OCI-LY1 (cell line): ENCODE data around the gene JAKMIP3.

Experiments
- H2AFZ ChIP-seq: fragments of 200-600 bp; sonication (generic), shearing (Covaris generic); 2 replicates; pipeline ENCODE4 v1.6.0; 2014; ENCODE audit warnings: antibody characterized with exemption, mild to moderate bottlenecking, low read length
- H3F3A ChIP-seq: fragments of 200-600 bp; sonication (generic), shearing (Covaris generic); 2 replicates; pipeline ENCODE4 v1.6.0; 2014; ENCODE audit warnings: mild to moderate bottlenecking, antibody characterized with exemption, low read length, moderate library complexity; ENCODE audit not compliant: insufficient read depth
- H3K27ac ChIP-seq: fragments of 200-600 bp; sonication (generic); 2 replicates; pipeline ENCODE4 v1.5.1; 2014; ENCODE audit warnings: low read length, mixed run types, mild to moderate bottlenecking, low read depth; ENCODE audit not compliant: poor library complexity, severe bottlenecking
- H3K27me3 ChIP-seq: fragments of 200-600 bp; sonication (generic); 2 replicates; pipeline ENCODE4 v1.6.0; 2014; ENCODE audit warnings: antibody characterized with exemption, mild to moderate bottlenecking, low read length, moderate library complexity; ENCODE audit not compliant: insufficient read depth
- H3K36me3 ChIP-seq: fragments of 200-600 bp; sonication (generic); 2 replicates; pipeline ENCODE4 v1.6.1; 2014; ENCODE audit warnings: mild to moderate bottlenecking, antibody characterized with exemption, low read length, moderate library complexity, mixed read lengths; ENCODE audit not compliant: insufficient read depth
- H3K4me1 ChIP-seq: fragments of 200-600 bp; sonication (generic); 2 replicates; pipeline ENCODE4 v1.5.1; 2014; ENCODE audit warnings: mild to moderate bottlenecking, low read length, moderate library complexity; ENCODE audit not compliant: insufficient read depth, severe bottlenecking
- H3K4me2 ChIP-seq: fragments of 200-600 bp; sonication (generic), shearing (Covaris generic); 2 replicates; pipeline ENCODE4 v1.6.1; 2014; ENCODE audit warnings: low read length
- H3K4me3 ChIP-seq: fragments of 200-600 bp; sonication (generic); 2 replicates; pipeline ENCODE4 v1.5.1; 2014; ENCODE audit warnings: low read length, low read depth, mild to moderate bottlenecking, mixed read lengths; ENCODE audit not compliant: poor library complexity, severe bottlenecking
- H3K79me2 ChIP-seq: fragments of 200-600 bp; shearing (Covaris generic); 2 replicates; pipeline ENCODE4 v1.6.1; 2016; ENCODE audit warnings: mixed run types, low read length, mixed read lengths; ENCODE audit not compliant: insufficient read depth
- H3K9ac ChIP-seq: fragments of 200-600 bp; sonication (generic), shearing (Covaris generic); 2 replicates; pipeline ENCODE4 v1.6.1; 2014; ENCODE audit warnings: mild to moderate bottlenecking, low read length, mixed read lengths
- H3K9me2 ChIP-seq: fragments of 200-600 bp; sonication (generic), shearing (Covaris generic); 2 replicates; pipeline ENCODE4 v1.6.1; 2014; ENCODE audit warnings: low read depth, mild to moderate bottlenecking, low read length, mixed read lengths
- H3K9me3 ChIP-seq: fragments of 200-600 bp; shearing (Covaris generic); 2 replicates; pipeline ENCODE4 v1.6.1; 2014; ENCODE audit warnings: low read length, mixed read lengths
- H4K20me1 ChIP-seq: fragments of 200-600 bp; sonication (generic), shearing (Covaris generic); 2 replicates; pipeline ENCODE4 v1.6.0; 2016; ENCODE audit warnings: mild to moderate bottlenecking, low read length; ENCODE audit not compliant: insufficient read depth
- EZH2 ChIP-seq: fragments of 200-600 bp; sonication (generic), shearing (Covaris generic); IDR thresholded peaks from 2 replicates; pipeline ENCODE4 v1.8.0; 2017; ENCODE audit warnings: borderline replicate concordance, mixed run types, mild to moderate bottlenecking, antibody characterized with exemption, low read length, moderate library complexity, mixed read lengths
- TF ChIP-seq, protein P1 (sequence below): fragments of 200-600 bp; sonication (generic), shearing (Covaris generic); IDR thresholded peaks from 2 replicates; pipeline ENCODE4 v1.5.1; 2017; ENCODE audit warnings: mild to moderate bottlenecking, antibody characterized with exemption, low read length, moderate library complexity, mixed read lengths

The JAKMIP3 gene

DNA sequence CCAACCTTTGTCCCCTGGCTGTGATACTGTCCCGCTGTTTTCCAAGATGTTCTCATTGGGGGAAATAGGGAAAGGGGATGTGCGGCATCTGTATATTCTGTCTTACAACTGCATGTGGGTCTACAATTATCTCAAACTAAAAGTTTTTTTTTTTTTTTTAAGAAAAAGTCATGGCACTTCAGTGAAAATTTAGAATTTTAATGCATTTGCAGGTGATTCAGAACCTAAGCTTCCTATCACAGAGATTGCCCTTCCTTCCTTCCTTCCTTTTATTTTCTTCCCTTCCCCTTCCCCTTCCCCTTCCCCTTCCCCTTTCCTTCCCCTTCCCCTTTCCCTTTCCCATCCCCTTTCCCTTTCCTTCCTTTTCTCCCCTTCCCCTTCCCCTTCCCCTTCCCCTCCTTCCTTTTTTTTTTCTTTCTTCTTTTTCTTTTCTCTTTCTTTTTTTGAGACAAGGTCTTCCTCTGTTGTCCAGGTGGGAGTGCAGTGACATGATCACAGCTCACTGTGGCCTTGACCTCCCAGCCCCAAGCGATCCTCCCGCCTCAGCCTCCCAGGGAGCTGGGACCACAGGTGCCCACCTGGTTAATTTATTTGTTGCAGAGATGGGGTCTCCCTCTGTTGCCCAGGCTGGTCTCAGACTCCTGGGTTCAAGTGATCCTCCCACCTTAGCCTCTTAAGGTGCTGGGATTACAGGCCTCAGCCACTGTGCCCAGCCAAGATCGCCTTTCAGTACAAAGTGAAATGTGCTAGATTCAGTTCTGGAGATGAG, 32.0 kb downstream of the JAKMIP3 start:
- no peaks in the 10 kb centered on the region for H3K36me3 ChIP-seq
- H4K20me1 ChIP-seq = no peaks in the 10 kb centered on the region
- no peaks in the 10 kb centered on the region for H3K9me2 ChIP-seq
- H3F3A ChIP-seq = no peaks in the 10 kb centered on the region
- no peaks in the 10 kb centered on the region for H3K4me1 ChIP-seq
- TF ChIP-seq EZH2 = no peak
- TF ChIP-seq, protein P1, sequence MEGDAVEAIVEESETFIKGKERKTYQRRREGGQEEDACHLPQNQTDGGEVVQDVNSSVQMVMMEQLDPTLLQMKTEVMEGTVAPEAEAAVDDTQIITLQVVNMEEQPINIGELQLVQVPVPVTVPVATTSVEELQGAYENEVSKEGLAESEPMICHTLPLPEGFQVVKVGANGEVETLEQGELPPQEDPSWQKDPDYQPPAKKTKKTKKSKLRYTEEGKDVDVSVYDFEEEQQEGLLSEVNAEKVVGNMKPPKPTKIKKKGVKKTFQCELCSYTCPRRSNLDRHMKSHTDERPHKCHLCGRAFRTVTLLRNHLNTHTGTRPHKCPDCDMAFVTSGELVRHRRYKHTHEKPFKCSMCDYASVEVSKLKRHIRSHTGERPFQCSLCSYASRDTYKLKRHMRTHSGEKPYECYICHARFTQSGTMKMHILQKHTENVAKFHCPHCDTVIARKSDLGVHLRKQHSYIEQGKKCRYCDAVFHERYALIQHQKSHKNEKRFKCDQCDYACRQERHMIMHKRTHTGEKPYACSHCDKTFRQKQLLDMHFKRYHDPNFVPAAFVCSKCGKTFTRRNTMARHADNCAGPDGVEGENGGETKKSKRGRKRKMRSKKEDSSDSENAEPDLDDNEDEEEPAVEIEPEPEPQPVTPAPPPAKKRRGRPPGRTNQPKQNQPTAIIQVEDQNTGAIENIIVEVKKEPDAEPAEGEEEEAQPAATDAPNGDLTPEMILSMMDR = no peak
- H3K9ac ChIP-seq = no peak overlapping the region
- no peak overlapping the region for H3K4me3 ChIP-seq
- no peaks in the 10 kb centered on the region for H3K79me2 ChIP-seq
- H3K27me3 ChIP-seq = 0 out of 2 replicates have a peak, but pooled peaks cover 3% of the 10 kb centered on the region
- no peaks in the 10 kb centered on the region for H3K9me3 ChIP-seq
- no peak overlapping the region for H3K4me2 ChIP-seq
- no peak overlapping the region for H2AFZ ChIP-seq
- H3K27ac ChIP-seq = no peak overlapping the region

DNA sequence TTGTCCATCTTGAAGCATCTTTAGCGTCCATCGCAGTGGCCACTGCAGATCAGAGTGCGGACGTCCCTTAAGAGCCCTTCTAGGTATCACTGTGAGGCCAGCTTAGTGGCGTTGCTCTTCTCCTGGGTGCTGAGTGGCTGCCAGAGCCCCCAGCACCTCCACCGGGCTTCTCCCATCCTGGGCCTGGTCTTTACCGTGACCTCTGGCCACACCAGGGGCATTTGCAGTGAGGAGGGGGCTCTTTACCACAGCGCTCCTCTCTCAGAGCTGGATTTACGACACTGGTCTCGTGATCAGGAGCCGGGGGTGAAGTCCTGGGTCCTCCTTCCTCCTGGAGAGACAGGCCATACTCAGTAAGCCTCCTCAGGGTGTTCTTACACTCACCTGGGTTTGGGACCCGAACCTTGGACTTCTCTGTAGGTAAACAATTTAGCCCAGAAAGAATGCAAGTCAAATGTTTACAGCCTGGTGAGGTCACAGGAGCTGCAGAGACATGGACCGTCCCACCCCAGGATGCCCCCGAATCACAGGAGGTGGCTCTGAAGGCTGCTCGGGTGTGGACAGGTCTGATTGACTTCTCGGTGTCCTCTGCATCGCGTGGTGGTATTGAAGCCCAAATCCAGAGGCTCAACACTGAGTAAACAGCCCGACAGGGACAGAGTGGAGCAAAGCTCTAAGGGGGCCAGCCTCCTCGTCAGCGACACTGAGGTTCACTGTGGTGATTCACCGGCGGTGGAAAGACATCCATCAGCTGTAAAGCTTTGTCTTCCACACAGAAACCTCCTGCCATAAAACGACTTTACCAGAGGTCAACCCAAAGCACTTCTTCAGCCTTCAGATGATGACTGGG, 33.0 kb downstream of the JAKMIP3 start:
- no peak overlapping the region for H2AFZ ChIP-seq
- H3K27me3 ChIP-seq = 0 out of 2 replicates have a peak, but pooled peaks cover 3% of the 10 kb centered on the region
- no peaks in the 10 kb centered on the region for H3K4me1 ChIP-seq
- H3K9ac ChIP-seq = no peak overlapping the region
- no peaks in the 10 kb centered on the region for H4K20me1 ChIP-seq
- H3K4me3 ChIP-seq = no peak overlapping the region
- H3K79me2 ChIP-seq = no peaks in the 10 kb centered on the region
- H3K9me2 ChIP-seq = no peaks in the 10 kb centered on the region
- no peaks in the 10 kb centered on the region for H3K9me3 ChIP-seq
- no peaks in the 10 kb centered on the region for H3F3A ChIP-seq
- H3K27ac ChIP-seq = no peak overlapping the region
- no peak overlapping the region for H3K4me2 ChIP-seq
- H3K36me3 ChIP-seq = no peaks in the 10 kb centered on the region
- TF ChIP-seq, protein P1 = no peak
- no peak for TF ChIP-seq EZH2

DNA sequence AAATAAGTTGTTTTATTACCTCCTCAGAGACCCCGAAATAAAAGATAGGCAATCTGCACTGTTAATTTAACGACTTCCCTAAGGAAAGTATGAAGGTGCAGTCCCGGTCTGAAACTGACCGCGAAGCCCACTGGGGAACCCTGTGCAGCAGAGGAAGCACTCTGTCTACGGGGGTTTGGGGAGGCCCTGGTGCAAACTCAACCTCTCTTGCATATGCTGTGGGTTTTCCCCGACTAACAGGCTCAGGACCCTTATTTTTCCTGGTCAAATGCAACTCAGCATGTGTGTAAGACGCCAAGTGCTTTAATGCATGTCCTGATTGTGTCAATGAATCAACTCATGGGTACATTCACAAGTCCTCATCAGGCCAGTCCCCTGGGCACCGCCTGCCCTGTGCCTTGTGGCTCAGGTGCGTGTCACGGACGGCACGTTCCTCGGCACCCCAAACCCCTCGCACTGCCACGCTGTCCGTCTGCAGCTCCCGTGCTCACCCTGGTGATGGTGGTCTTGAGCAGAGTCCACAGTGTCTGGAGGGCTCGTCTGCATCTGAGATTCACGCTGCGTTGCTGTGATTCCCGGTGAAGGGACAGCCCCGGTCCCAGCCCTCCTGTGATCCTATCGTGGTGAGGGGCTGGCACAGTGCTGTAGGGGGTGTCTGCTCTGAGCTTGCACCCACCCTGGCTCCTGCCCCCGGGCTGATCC, 33.8 kb downstream of the JAKMIP3 start:
- no peaks in the 10 kb centered on the region for H3K9me2 ChIP-seq

More for the DNA sequence above, 33.8 kb downstream of the JAKMIP3 start:
- H3F3A ChIP-seq = no peaks in the 10 kb centered on the region
- no peaks in the 10 kb centered on the region for H3K36me3 ChIP-seq
- no peak overlapping the region for H3K4me3 ChIP-seq
- H3K79me2 ChIP-seq = no peaks in the 10 kb centered on the region
- H3K9ac ChIP-seq = no peak overlapping the region
- H3K4me1 ChIP-seq = no peaks in the 10 kb centered on the region
- H4K20me1 ChIP-seq = no peaks in the 10 kb centered on the region
- no peaks in the 10 kb centered on the region for H3K9me3 ChIP-seq
- no peak overlapping the region for H2AFZ ChIP-seq
- H3K27me3 ChIP-seq = 0 out of 2 replicates have a peak, but pooled peaks cover under 1% of the 10 kb centered on the region
- H3K4me2 ChIP-seq = no peak overlapping the region
- TF ChIP-seq, protein P1 = no peak
- TF ChIP-seq EZH2 = no peak
- no peak overlapping the region for H3K27ac ChIP-seq
